Ovary (tissue), 3 donors: ENCODE data around the gene NR1D1.
A peak's percentile ranks its signal among the peaks of the same experiment; 100 is the strongest.

Source experiments
- POLR2A ChIP-seq: fragments of 450-650 bp; IDR thresholded peaks from one replicate; pipeline ENCODE4 v1.6.1; 2017; ENCODE audit warnings: antibody characterized with exemption, mild to moderate bottlenecking, moderate library complexity
- TF ChIP-seq, protein P1 (sequence below), 3 donors: fragments of 450-650 bp in 2 of 3; fragments of 200-600 bp in 1 of 3; IDR thresholded peaks; one replicate each; pipeline versions ENCODE4 v1.5.1 to v1.8.0; 2016 to 2022; ENCODE audit warnings: antibody characterized with exemption in 3 of 3, mild to moderate bottlenecking in 1 of 3
- donor health status: DM: no; HTN: no; CAD: no.

- TF ChIP-seq, protein P1, sequence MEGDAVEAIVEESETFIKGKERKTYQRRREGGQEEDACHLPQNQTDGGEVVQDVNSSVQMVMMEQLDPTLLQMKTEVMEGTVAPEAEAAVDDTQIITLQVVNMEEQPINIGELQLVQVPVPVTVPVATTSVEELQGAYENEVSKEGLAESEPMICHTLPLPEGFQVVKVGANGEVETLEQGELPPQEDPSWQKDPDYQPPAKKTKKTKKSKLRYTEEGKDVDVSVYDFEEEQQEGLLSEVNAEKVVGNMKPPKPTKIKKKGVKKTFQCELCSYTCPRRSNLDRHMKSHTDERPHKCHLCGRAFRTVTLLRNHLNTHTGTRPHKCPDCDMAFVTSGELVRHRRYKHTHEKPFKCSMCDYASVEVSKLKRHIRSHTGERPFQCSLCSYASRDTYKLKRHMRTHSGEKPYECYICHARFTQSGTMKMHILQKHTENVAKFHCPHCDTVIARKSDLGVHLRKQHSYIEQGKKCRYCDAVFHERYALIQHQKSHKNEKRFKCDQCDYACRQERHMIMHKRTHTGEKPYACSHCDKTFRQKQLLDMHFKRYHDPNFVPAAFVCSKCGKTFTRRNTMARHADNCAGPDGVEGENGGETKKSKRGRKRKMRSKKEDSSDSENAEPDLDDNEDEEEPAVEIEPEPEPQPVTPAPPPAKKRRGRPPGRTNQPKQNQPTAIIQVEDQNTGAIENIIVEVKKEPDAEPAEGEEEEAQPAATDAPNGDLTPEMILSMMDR (IDR thresholded peaks at IDR 0.05) = no peak
- peak; percentile 9 for TF ChIP-seq POLR2A
Observed at GRCh38 chr17:40103071-40103661, 2.8 kb upstream of the NR1D1 start.
